M059J (cell line): ENCODE data around the gene ELK3. TPM values are rescaled to one million over a fixed set of nuclear protein-coding genes. Genes with fewer than 3 reads are reported as not detected.

Source experiments
- DNase-seq: peaks from one replicate; pipeline ENCODE4 v3.0.0-alpha.2; 2012; ENCODE audit warnings: low read depth
- total RNA-seq: library from RNA; depleted of rRNA; stranded (reverse); fragments of >200 nt; shearing (Covaris generic); gene quantifications from 2 replicates; pipeline ENCODE4 v1.2.3, GENCODE V29; 2014

Gene ELK3
- total RNA-seq, 1 experiment from 2014 or later = 34.9 TPM

DNA sequence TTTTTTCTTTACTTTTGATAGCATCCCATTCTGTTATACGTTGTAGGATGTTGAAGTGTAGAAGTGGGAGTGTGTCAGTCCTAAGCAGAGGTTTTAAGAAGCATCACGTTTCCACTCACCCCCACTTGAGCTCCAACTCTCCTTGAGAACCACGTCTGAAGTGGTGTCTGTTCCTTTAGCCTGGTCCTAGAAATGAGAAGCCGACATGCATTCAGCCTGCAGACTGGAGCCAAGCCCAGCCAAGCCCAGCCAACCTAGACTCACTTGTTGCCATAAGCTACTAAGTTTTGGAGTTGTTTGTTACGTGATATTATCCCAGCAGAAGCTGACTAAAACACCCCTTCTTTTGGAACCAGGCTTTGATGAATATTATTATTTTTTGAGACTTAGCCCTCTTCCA lies 4.4 kb upstream of the ELK3 start:
- DNase-seq = no peak

DNA sequence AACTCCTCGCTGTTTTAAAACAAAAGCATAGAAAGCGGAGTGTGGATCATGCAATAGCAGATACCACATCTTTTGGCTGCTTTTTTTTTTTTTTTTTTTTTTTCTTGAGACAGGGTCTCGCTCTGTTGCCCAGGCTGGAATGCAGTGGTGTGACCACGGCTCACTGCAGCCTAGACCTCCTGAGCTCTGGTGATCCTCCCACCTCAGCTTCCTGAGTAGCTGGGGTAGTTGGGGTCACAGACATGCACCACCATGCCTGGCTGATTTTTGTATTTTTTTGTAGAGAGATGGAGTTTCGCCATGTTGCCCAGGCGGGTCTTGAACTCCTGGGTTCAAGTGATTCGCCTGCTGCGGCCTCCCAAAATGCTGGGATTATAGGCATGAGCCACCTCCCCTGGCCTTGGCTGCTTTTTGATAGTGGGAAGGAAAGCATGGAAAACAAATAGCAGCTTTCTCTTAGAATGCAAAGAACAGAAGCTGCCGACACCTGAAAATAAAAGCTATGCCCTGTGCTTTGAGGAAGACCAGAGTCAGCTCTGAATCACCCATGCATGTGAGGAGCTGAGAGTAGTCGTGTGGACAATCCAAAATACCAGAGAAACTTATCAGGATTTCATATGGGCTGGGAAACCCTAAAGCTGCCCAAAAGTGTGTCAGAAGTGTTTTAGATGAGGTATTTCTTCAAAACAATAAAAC lies 3.6 kb upstream of the ELK3 start:
- DNase-seq = peak; percentile 21

DNA sequence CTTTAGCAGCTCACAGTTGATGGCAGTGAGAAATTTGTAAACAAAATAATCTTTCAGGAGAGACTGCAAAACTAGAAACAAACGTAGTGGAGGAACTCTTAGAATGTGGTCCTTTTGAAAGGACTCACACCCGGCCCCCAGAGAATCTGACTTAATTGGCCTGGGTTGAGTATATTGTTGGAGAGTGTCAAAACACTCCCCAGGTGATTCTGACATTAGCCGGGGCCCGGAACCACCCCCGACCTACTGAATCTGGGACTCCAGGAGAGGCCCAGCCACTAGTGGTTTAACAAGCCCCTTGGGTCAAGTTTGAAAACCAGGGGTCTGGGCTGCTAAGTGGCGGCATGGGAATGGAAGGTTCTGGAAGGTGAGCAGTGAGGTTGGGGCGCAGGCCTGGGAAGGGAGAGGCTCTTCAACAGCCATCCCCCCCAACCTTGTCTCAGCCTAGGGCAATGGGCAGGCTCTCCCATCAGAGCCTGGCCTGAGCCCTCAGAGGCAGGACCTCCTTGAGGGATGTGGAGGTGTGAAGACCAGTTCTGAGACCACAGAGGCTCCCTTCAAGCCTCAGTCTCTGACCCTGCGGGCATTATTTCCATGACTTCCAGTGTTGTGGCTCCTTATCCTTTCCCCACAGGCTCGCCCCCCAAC lies 1.1 kb upstream of the ELK3 start:
- no peak for DNase-seq

DNA sequence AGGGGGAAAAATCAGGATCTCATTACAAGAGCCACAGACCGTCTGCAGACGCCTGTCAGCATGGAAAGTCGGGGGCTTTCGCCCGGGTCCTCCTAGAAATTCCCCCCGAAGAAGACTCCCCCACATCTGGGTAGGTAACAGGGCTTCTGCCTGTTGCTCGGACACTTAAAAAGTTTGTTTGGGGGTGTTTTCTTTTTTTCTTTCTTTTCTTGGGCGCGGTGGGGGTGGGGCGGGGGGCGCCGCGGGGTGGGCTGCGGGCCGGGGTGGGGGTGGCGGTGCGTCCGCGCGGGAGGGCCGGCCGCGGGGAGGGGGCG lies 358 bp downstream of the ELK3 start:
- no peak for DNase-seq

DNA sequence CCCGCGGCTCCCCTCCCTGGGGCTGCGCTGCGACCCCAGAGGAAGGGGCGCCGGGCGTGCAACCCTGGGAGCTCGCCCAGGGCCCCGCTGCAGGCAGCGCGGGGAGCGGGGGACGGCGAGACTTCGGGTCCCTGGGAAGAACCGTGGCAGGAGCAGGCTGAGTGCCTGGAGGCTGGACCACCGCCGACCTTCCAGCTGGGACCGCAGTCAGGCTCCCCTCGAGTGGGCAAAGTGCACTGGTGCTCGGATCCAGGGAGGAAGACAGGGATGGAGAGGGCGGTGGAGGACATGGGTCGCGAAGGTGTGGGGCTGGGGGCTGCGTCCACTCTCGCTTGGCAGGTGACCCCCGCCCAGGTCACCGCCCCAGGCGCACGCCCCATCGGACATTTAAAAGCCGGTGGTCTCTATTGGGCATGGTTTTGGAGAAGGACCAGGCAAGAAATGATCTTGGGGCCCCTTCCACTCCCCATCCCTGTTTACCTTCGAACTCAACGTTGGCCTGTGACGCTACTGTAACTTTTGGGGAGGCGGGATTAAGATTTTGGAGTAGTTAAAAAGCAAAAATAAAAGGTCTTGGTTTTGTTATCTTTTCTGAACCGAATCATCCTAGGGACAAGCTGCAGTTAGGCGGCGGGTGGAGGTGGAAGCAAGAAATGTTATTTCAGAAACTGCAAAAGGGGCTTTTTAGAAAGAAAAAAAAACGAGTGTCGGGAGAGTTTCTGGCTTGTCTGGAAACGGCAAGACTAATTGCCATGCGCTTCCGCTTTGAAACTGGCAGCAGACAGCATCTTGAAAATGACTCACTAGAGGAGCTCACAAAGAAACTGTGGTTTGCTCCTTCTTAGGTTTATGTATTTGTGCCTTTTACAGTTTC lies 1.0 kb downstream of the ELK3 start:
- DNase-seq = peak; percentile 89

DNA sequence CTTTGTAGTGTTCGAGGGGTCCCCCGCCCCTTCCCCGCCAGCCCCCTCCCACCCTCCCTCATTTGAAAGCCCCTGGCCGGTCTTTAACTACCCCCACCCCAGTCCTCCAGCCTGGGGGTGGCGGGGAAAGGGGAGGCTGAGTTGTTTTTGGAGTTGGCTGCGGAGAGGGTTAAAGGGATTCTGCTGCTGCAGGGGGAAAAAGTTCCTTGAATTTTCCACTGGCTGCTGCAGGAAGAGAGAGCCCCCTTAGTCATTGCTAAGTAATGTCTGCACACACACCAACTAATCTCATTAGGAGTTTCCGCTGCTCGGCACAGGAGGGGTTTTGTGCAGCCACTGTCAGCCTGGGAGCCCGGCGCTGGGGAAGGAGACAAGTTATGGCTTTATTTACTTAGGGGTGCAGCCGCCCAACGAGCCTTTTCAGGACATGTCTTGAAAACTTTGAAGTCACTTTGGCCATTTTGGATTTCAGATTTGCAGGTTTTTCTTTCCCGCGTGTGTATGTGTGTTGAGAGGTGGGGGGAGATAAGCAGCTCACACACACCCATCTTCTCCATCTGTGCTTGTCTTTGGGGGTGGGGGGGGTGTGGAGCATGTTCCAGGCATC lies 1.8 kb downstream of the ELK3 start:
- peak; percentile 84 for DNase-seq

GRCh38 chr12:96196781-96197180 lies 2.6 kb downstream of the ELK3 start:
- peak; percentile 64 for DNase-seq

GRCh38 chr12:96197503-96198272 lies 3.5 kb downstream of the ELK3 start:
- DNase-seq = peak; percentile 96

DNA sequence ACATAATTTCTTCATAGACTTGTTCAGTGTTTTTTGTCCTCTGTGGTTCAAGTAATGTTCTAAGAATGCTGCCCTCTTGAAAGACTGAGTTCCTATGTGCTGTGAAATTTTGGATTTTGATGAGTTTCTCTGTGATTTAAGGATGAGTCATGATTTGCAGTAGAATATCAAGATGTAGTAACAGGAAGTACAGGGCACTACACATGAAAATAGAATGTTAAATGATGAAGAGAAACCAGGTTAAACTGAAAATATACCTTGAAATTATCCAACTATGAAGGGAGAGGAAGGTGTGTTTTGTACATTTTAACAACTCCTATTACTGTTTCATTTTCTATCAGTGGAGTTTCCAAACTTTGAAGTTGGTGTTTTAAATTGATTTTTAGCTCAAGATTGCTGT lies 4.8 kb downstream of the ELK3 start:
- DNase-seq = peak; percentile 91

DNA sequence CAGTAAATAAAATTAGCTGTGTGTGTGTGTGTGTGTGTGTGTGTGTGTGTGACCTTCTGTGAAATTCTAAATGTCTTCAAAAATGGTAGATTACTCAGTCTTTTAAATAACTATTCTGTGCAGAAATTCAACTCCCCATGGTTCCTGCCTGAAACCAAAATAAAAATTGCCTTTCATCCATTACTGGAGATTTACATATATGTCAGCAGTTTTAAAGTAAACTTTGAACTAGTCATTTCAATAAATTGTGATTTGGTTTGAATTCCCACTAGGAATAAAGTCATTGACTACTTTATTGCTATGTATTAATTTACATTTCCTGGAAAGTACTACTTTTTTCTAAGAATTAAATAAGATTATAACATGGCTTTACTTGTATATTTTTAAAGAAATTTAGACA lies 5.3 kb downstream of the ELK3 start:
- DNase-seq = no peak

GRCh38 chr12:96201272-96202227 lies 7.4 kb downstream of the ELK3 start:
- DNase-seq = no peak

- no peak for DNase-seq
Observed at GRCh38 chr12:96204381-96204780, 10.2 kb downstream of the ELK3 start.

GRCh38 chr12:96205908-96206307 lies 11.7 kb downstream of the ELK3 start:
- no peak for DNase-seq

- DNase-seq = no peak
Observed at GRCh38 chr12:96206936-96207662, 12.9 kb downstream of the ELK3 start.

DNA sequence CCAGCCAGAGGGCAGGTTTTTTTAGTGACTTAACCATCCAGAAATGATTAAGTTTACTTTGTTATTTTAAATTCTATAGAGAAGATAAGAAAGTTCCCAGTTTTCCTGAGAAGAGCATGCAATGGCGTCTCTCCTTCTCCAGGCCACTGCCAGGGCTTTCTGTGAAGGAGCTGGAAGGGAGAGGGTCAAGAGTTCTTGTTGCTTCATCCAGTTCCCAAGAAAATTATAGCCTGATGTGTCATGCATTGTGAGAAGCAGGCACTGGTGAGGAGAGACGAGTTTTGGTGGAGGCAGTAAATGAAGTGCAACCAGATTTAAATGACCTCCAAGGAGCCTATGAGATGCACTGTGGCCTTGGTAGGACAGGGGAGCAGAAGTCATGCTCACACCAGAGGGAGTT lies 14.2 kb downstream of the ELK3 start:
- DNase-seq = peak; percentile 74

DNA sequence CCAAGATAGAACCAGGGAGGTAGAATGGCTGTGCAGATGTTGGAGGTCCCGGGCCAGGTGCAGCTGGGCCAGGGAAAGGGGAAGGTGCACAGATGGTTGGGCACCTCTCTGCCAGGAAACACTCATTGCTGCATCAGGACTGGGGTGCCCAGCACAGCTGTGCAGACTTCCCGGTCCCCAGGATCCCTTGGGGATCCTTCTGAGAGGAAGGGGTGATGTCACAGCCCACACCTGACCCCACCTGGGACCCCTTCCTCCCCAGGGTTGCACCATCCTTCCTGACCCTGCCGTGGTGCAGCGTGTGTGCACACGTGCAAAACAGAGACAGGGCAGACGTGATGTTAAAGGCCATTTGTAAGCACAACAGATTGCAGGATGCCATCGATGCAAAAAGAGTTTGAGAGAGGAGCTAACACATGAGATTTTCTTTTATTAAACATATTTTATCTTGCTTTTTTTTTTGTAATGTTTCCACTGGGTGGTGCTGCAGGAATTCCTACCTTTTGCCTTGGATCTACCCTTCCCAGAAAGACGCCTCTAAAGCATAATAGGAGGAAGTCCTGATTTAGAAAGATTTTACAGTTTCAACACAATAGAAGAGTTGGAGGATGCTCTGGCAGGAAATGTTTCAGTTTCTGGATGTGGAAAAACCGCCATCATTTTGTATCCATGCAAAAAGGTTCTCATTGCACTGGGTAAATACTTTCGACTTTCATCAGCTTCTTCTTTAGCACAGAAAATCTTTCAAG lies 14.8 kb downstream of the ELK3 start:
- no peak for DNase-seq

DNA sequence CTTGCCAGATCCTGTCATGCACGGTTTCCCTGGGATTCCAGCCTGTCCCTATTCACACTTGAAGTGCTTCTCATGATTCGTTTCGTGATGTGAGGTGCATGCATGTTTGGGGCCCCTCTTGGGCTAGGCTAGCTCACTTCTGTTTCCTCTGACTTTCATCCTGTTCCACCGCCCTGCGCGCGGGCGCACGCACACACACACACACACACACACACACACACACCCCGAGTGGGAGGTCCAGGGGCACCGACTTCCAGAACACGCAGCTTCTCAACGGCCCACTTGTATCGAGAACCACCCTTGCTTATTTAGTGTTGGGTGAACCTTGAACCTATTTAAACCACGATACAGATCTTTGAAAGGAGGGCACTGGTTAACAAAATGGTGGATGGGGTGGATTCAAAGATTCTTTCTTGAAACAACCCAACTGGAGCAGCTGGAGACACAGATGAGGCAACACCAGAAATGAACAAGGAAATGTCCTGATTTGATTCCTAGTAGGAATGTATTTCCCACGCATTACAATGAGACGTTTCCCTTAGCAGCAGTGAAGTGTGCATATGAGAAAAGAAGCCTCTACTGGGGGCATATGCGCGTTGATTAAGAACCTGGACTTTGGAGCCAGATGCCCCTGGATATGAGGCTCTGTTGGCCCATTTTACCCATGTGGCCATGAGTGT lies 16.3 kb downstream of the ELK3 start:
- DNase-seq = no peak

DNA sequence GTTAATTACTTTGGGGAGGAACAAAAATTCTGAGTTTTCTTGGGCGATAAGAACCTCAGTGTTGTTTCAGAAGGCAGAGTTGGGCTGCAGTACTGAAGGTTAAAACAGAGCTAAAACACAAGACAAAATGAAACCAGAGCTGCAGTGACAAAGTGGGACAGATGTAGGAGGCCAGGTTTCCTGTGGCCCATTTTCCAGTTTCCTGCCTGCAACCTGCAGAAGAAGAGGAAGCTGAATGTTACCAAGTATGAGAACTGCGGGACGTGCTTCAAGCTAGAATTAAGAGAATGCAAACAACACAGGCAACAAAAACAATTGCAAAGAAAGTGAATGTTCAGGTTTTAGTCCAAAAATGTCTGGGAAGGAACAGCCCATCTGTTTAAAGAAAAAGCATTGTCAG lies 17.8 kb downstream of the ELK3 start:
- DNase-seq = no peak
